Endothelial cell of umbilical vein (primary cell): Measurements from ENCODE around the gene TIMMDC1. TPM values are rescaled to one million over a fixed set of nuclear protein-coding genes. Genes with fewer than 3 reads are reported as not detected.

Experiments
- BruUV-seq: library from RNA; stranded (reverse); fragments of 400-500 nt; replicated peaks from 2 replicates; lab custom pipeline; 2021; lab: Mats Ljungman, UMichigan
- CTCF ChIA-PET: fragments of 300-600, 350-600 bp; sonication (Branson Sonifier 250); formaldehyde crosslinking; loops from one replicate; lab custom pipeline; 2021; ENCODE audit warnings: antibody characterized with exemption, inconsistent platforms; lab: Charles Lee
- POLR2A ChIA-PET: fragments of 300-600, 350-600 bp; sonication (Branson Sonifier 250); formaldehyde crosslinking; loops from one replicate; lab custom pipeline; 2021; ENCODE audit warnings: antibody characterized with exemption, inconsistent platforms; lab: Charles Lee
- DNase-seq: peaks from one replicate; pipeline ENCODE4 v3.0.0-alpha.2; 2011; ENCODE audit warnings: low read depth, low spot score
- FAIRE-seq: peaks from 2 replicates; lab custom pipeline; 2011; peaks lifted over from hg19 to GRCh38; lab: Jason Lieb, UNC
- H2AFZ ChIP-seq: 2 replicates; pipeline ENCODE4 v1.6.0; 2012; ENCODE audit warnings: low read depth, low read length, control low read depth, inconsistent platforms
- H3K27ac ChIP-seq: 2 replicates; pipeline ENCODE4 v1.5.1; 2011; ENCODE audit warnings: low read depth, mild to moderate bottlenecking, control low read depth, low read length, moderate library complexity; ENCODE audit not compliant: insufficient read depth
- H3K27me3 ChIP-seq, 2 experiments: 2 replicates each; pipeline versions ENCODE4 v1.6.0 to v1.6.1; 2011; ENCODE audit warnings: low read length in 2 of 2, mixed read lengths in 1 of 2; ENCODE audit not compliant: control insufficient read depth in 2 of 2, insufficient read depth in 2 of 2
- H3K36me3 ChIP-seq, 2 experiments: 2 replicates in 1 of 2; 3 replicates in 1 of 2; pipeline ENCODE4 v1.5.1; 2011; ENCODE audit warnings: low read length in 2 of 2, mild to moderate bottlenecking in 1 of 2, moderate library complexity in 1 of 2; ENCODE audit not compliant: control insufficient read depth in 2 of 2, insufficient read depth in 2 of 2; ENCODE audit errors: extremely low read depth in 1 of 2
- H3K4me1 ChIP-seq: 3 replicates; pipeline ENCODE4 v1.5.1; 2011; ENCODE audit warnings: mild to moderate bottlenecking, low read length; ENCODE audit not compliant: control insufficient read depth, insufficient read depth; ENCODE audit errors: extremely low read depth
- H3K4me2 ChIP-seq: 2 replicates; pipeline ENCODE4 v1.6.1; 2011; ENCODE audit warnings: low read length, control low read depth, mixed read lengths; ENCODE audit not compliant: insufficient read depth
- H3K4me3 ChIP-seq, 3 experiments: fragments of 200-600 bp in 1 of 3; sonication (generic), shearing (Covaris generic) in 1 of 3; replicated peaks in 1 of 3; 2 replicates each; pipeline ENCODE4 v1.5.1; 2011 to 2016; ENCODE audit warnings: control low read depth in 3 of 3, low read length in 3 of 3, mild to moderate bottlenecking in 2 of 3, inconsistent platforms in 1 of 3, low read depth in 1 of 3, moderate library complexity in 1 of 3; ENCODE audit not compliant: insufficient read depth in 1 of 3
- H3K79me2 ChIP-seq: 2 replicates; pipeline ENCODE4 v1.6.0; 2012; ENCODE audit warnings: low read length, inconsistent platforms; ENCODE audit not compliant: control insufficient read depth, insufficient read depth
- H3K9ac ChIP-seq: replicated peaks from 2 replicates; pipeline ENCODE3; 2011; ENCODE audit warnings: low read length, control low read depth; ENCODE audit not compliant: insufficient read depth; ENCODE audit errors: extremely low read depth
- H3K9me1 ChIP-seq: replicated peaks from 3 replicates; pipeline ENCODE4 v1.6.0; 2011; ENCODE audit warnings: mild to moderate bottlenecking, low read length; ENCODE audit not compliant: control insufficient read depth, insufficient read depth; ENCODE audit errors: extremely low read depth
- H3K9me3 ChIP-seq: replicated peaks from 2 replicates; pipeline ENCODE4 v1.5.1; 2012; ENCODE audit warnings: low read length, inconsistent platforms; ENCODE audit not compliant: control insufficient read depth, insufficient read depth
- H4K20me1 ChIP-seq: replicated peaks from 2 replicates; pipeline ENCODE3; 2011; ENCODE audit warnings: mild to moderate bottlenecking, low read length; ENCODE audit not compliant: control insufficient read depth, insufficient read depth; ENCODE audit errors: extremely low read depth
- CTCF ChIP-seq, 2 donors: IDR thresholded peaks; 1 replicate in 1 of 2; 2 replicates in 1 of 2; pipeline ENCODE4 v1.5.1; 2011; ENCODE audit warnings: low read length in 2 of 2, mild to moderate bottlenecking in 2 of 2, moderate library complexity in 2 of 2, control low read depth in 1 of 2, inconsistent platforms in 1 of 2, low read depth in 1 of 2; ENCODE audit not compliant: insufficient read depth in 1 of 2; ENCODE audit errors: extremely low read depth in 1 of 2
- EZH2 ChIP-seq: IDR thresholded peaks from 2 replicates; pipeline ENCODE4 v1.6.1; 2012; ENCODE audit warnings: borderline replicate concordance, low read depth, mild to moderate bottlenecking, moderate library complexity, low read length, inconsistent platforms; ENCODE audit not compliant: severe bottlenecking
- FOS ChIP-seq: IDR thresholded peaks from 2 replicates; pipeline ENCODE4 v1.6.1; 2011; ENCODE audit warnings: mild to moderate bottlenecking, low read length, moderate library complexity, borderline replicate concordance; ENCODE audit not compliant: insufficient read depth
- GATA2 ChIP-seq: IDR thresholded peaks from 2 replicates; pipeline ENCODE4 v1.7.0; 2011; ENCODE audit warnings: low read depth, mild to moderate bottlenecking, moderate library complexity, mixed read lengths, low read length; ENCODE audit not compliant: insufficient read length, insufficient read depth
- JUN ChIP-seq: IDR thresholded peaks from 2 replicates; pipeline ENCODE4 v1.6.1; 2011; ENCODE audit warnings: borderline replicate concordance, low read depth; ENCODE audit not compliant: insufficient read length, insufficient read depth
- MAX ChIP-seq: IDR thresholded peaks from 2 replicates; pipeline ENCODE4 v1.6.1; 2011; ENCODE audit not compliant: insufficient read depth, insufficient read length
- MYC ChIP-seq: IDR thresholded peaks from one replicate; pipeline ENCODE4 v1.6.1; 2011; ENCODE audit warnings: mild to moderate bottlenecking, low read depth, low read length
- POLR2A ChIP-seq: IDR thresholded peaks from 2 replicates; pipeline ENCODE4 v1.6.1; 2012; ENCODE audit warnings: low read depth, mild to moderate bottlenecking, control low read depth, low read length
- POLR2AphosphoS5 ChIP-seq: IDR thresholded peaks from 2 replicates; pipeline ENCODE4 v1.6.1; 2012; ENCODE audit warnings: low read depth, mild to moderate bottlenecking, control low read depth, low read length, moderate library complexity; ENCODE audit not compliant: insufficient read depth
- dilution Hi-C: fragments of 300-500 bp; cut with MboI; formaldehyde crosslinking; loops from one replicate; pipeline ENCODE4 v1.15.0; 2019; ENCODE audit warnings: low sequenced_read_pairs; ENCODE audit not compliant: extremely low pct_ligation_motif_present
- intact Hi-C: fragments of 100-400 bp; cut with micrococcal nuclease; formaldehyde crosslinking; loops from one replicate; pipeline ENCODE4 v1.10.0; 2022
- polyA plus RNA-seq, 4 experiments: library from polyadenylated mRNA; depleted of rRNA in 3 of 4; stranded (reverse) in 3 of 4; unstranded in 1 of 4; fragments of >200 nt; gene quantifications; 2 replicates each; pipeline versions ENCODE4 v1.2.1 to v1.2.3, GENCODE V29; 2011 to 2012; ENCODE audit warnings: missing spikeins in 1 of 4
- total RNA-seq: library from RNA; stranded (reverse); gene quantifications from 2 replicates; pipeline ENCODE4 v1.2.3, GENCODE V29; 2021

The TIMMDC1 gene
- total and polyA plus RNA-seq, 2 donors (not counting 3 experiments of a cell fraction or from before 2014, with no cell fraction given), result 49.2 to 76.2 TPM

GRCh38 chr3:119534296-119534695 lies 35.9 kb downstream of the TIMMDC1 start:
- Histone ChIP-seq H3K9me1 (no peaks in the 10 kb centered on the region), H3K27ac (no peak overlapping the region), H4K20me1 (no peaks in the 10 kb centered on the region), H3K27me3 (no peaks in the 10 kb centered on the region), H3K36me3 (no peaks in the 10 kb centered on the region), H3K4me1 (no peaks in the 10 kb centered on the region), H3K4me3 (no peak overlapping the region), H3K79me2 (no peaks in the 10 kb centered on the region), H3K9ac (no peak overlapping the region), H3K9me3 (no peaks in the 10 kb centered on the region), H3K4me2 (no peak overlapping the region), H2AFZ (no peak overlapping the region)
- FAIRE-seq, result no peak
- BruUV-seq, result no TSS peak
- intact Hi-C loops, result no loop called here
- TF ChIP-seq JUN (no peak), FOS (no peak), GATA2 (no peak), MYC (no peak), POLR2A (no peak), POLR2AphosphoS5 (no peak), EZH2 (no peak), MAX (no peak), CTCF (IDR thresholded peaks at IDR 0.05; ENCODE audit: extremely low read depth in 1 of 2, insufficient read depth in 1 of 2, low read depth in 1 of 2, low read length in 2 of 2) (no peak)
- no peak for DNase-seq
- CTCF ChIA-PET, result no interaction called here
- POLR2A ChIA-PET, result no interaction called here
- dilution Hi-C loops, result no loop called here
